Ovary (tissue), 9 donors: ENCODE results near the gene GRIK1. TPM values are rescaled to one million over a fixed set of nuclear protein-coding genes. Genes with fewer than 3 reads are reported as not detected.

Experiments used
- DNase-seq, 5 donors: peaks; one replicate each; pipeline ENCODE4 v3.0.0-alpha.2; 2019 to 2020
- H3K27ac ChIP-seq, 2 donors: fragments of 200-600 bp; one replicate each; pipeline versions ENCODE4 v1.5.1 to v1.8.0; 2019 to 2022
- H3K27me3 ChIP-seq: fragments of 200-600 bp; one replicate; pipeline ENCODE4 v1.8.0; 2022
- H3K36me3 ChIP-seq: fragments of 200-600 bp; sonication (generic); one replicate; pipeline ENCODE4 v1.5.1; 2019
- H3K4me1 ChIP-seq: one replicate; pipeline ENCODE4 v1.8.1; 2013; ENCODE audit warnings: mild to moderate bottlenecking, moderate library complexity; ENCODE audit not compliant: insufficient read depth
- H3K4me3 ChIP-seq: fragments of 200-600 bp; sonication (generic); one replicate; pipeline ENCODE4 v1.5.1; 2017
- H3K9me3 ChIP-seq, 2 donors: fragments of 200-600 bp in 1 of 2; sonication (generic) in 1 of 2; one replicate each; pipeline versions ENCODE4 v1.5.1 to v1.8.1; 2013 to 2019; ENCODE audit warnings: mild to moderate bottlenecking in 1 of 2, moderate library complexity in 1 of 2
- CTCF ChIP-seq, 3 donors: fragments of 450-650 bp in 2 of 3; fragments of 200-600 bp in 1 of 3; IDR thresholded peaks; one replicate each; pipeline versions ENCODE4 v1.5.1 to v1.8.0; 2016 to 2022; ENCODE audit warnings: antibody characterized with exemption in 3 of 3, mild to moderate bottlenecking in 1 of 3
- EP300 ChIP-seq: sonication (generic); formaldehyde crosslinking; IDR thresholded peaks from one replicate; pipeline ENCODE4 v1.6.1; 2017; ENCODE audit warnings: antibody characterized with exemption
- POLR2A ChIP-seq: fragments of 450-650 bp; IDR thresholded peaks from one replicate; pipeline ENCODE4 v1.6.1; 2017; ENCODE audit warnings: antibody characterized with exemption, mild to moderate bottlenecking, moderate library complexity
- WGBS, 3 donors: extraction: QIAGEN DNeasy Blood & Tissue Kit in 1 of 3; methylation state at CpG; one replicate each; pipeline versions ENCODE4 v1.1.5 to v1.1.7; 2013 to 2017; 5-methylcytosine and 5-hydroxymethylcytosine counted together
- intact Hi-C, 4 donors: fragments of 100-400 bp; cut with DNase I; formaldehyde crosslinking; loops; one replicate each; pipeline versions ENCODE4 v1.11.0 to v1.15.1; 2022 to 2023
- polyA plus RNA-seq, 2 donors: library from polyadenylated mRNA; stranded (reverse); fragments of 200-250 nt in 1 of 2; fragments of 350-450 nt in 1 of 2; fragmentation: Illumina TruSeq in 1 of 2; extraction: RNeasy Lipid Tissue Mini Kit (QIAGEN cat#74804) in 1 of 2; gene quantifications; one replicate each; pipeline ENCODE4 v1.2.3, GENCODE V29; 2013 to 2014
- total RNA-seq, 7 donors: library from RNA; depleted of rRNA in 2 of 7; stranded (reverse); fragments of >200 nt in 2 of 7; fragmentation: NEBNext Ultra II Directional in 3 of 7; extraction: Animal tissue kit (Norgen Biotek cat#: 25700) in 3 of 7; gene quantifications; one replicate each; pipeline versions ENCODE4 v1.1.0 to v1.2.4, GENCODE V29; 2016 to 2023
- donor health status: DM: no; HTN: no; CAD: no; lungs with moderate emphysema.
- donor health status: DM: no; HTN: no; CAD: no.
- donor health status: Bipolar disorder and iron deficiency.
- donor health status: DM: yes; HTN: yes; CAD: no.
- donor health status: DM: no; HTN: no; CAD: no.
- donor health status: DM: yes; HTN: yes; CAD: no.

GRIK1 gene
- total and polyA plus RNA-seq, 9 donors = 0.15 to 1.3 (median 0.34) TPM; not detected in 4

GRCh38 chr21:29857150-29857549 lies 82.6 kb downstream of the GRIK1 start:
- Histone ChIP-seq H3K27ac (no peak overlapping the region), H3K4me1 (no peaks in the 10 kb centered on the region), H3K9me3 (no peaks in the 10 kb centered on the region), H3K36me3 (no peaks in the 10 kb centered on the region), H3K27me3 (no peaks in the 10 kb centered on the region), H3K4me3 (no peak overlapping the region)
- DNase-seq = no peak
- TF ChIP-seq CTCF (IDR thresholded peaks at IDR 0.05) = no peak
- TF ChIP-seq POLR2A = no peak
- no peak for TF ChIP-seq EP300
- WGBS, 3 donors = 78 to 87% (median 82%) methylated on average over 6 of the region's 6 CpGs
- intact Hi-C loops = loop anchor here in 1 of 4 donors (10.0 kb wide), 1 partner anchor 382 kb away; no protein-coding TSS in a partner anchor

- Histone ChIP-seq H3K27ac (no peak overlapping the region), H3K4me3 (no peak overlapping the region), H3K9me3 (no peaks in the 10 kb centered on the region), H3K27me3 (no peaks in the 10 kb centered on the region), H3K36me3 (no peaks in the 10 kb centered on the region), H3K4me1 (no peaks in the 10 kb centered on the region)
- intact Hi-C loops = loop anchor here in 1 of 4 donors (10.0 kb wide), 1 partner anchor 380 kb away; no protein-coding TSS in a partner anchor
- no peak for TF ChIP-seq CTCF (IDR thresholded peaks at IDR 0.05)
- TF ChIP-seq EP300 = no peak
- no peak for TF ChIP-seq POLR2A
- WGBS, 3 donors = 88 to 100% (median 93%) methylated on average over 1 of the region's 1 CpG
- no peak for DNase-seq
Observed at GRCh38 chr21:29854795-29855194, 85.0 kb downstream of the GRIK1 start.

- 58 to 90% (median 89%) methylated on average over 3 of the region's 3 CpGs for WGBS, 3 donors
- Histone ChIP-seq H3K27ac (no peak overlapping the region), H3K27me3 (no peaks in the 10 kb centered on the region), H3K36me3 (no peaks in the 10 kb centered on the region), H3K4me1 (no peaks in the 10 kb centered on the region), H3K9me3 (no peaks in the 10 kb centered on the region), H3K4me3 (no peak overlapping the region)
- intact Hi-C loops = loop anchor here in 1 of 4 donors (10.0 kb wide), 1 partner anchor 377 kb away; no protein-coding TSS in a partner anchor
- TF ChIP-seq POLR2A (no peak), CTCF (IDR thresholded peaks at IDR 0.05) (no peak), EP300 (no peak)
- no peak for DNase-seq
Observed at GRCh38 chr21:29851611-29852010, 88.2 kb downstream of the GRIK1 start.

- no peak overlapping the region for H3K4me3 ChIP-seq
- H3K9me3 ChIP-seq = no peaks in the 10 kb centered on the region
- no peaks in the 10 kb centered on the region for H3K4me1 ChIP-seq
- H3K36me3 ChIP-seq = no peaks in the 10 kb centered on the region
- no peaks in the 10 kb centered on the region for H3K27me3 ChIP-seq
- WGBS, 3 donors = 32 to 35% (median 34%) methylated on average over 6 of the region's 6 CpGs
- intact Hi-C loops = loop anchor here in 1 of 4 donors (10.0 kb wide), 1 partner anchor 375 kb away; no protein-coding TSS in a partner anchor
- H3K27ac ChIP-seq = no peak overlapping the region
- peak; percentile 9 to 36 (median 27) for DNase-seq
- TF ChIP-seq CTCF (IDR thresholded peaks at IDR 0.05) = peak; percentile 14 to 31 (median 20)
- no peak for TF ChIP-seq POLR2A
- TF ChIP-seq EP300 = no peak
Observed at GRCh38 chr21:29849735-29850176, 90.0 kb downstream of the GRIK1 start.
